Stimulated activated CD4-positive, alpha-beta T cell treated with anti-CD3 and anti-CD28 coated beads, TNF-alpha, amount 100 ng/mL, for 1 hour (primary cell): ENCODE results near the gene HRG.
"Not testable (repeated sequence)": the region's sequence is repeated elsewhere in the genome, so short reads cannot be mapped to it uniquely, and the experiment has no call there.

Experiments
- DNase-seq, 3 donors: peaks; one replicate each; pipeline ENCODE4 v3.0.0-alpha.2; 2020; ENCODE audit warnings: low read depth in 3 of 3, low spot score in 1 of 3

The HRG gene

GRCh38 chr3:186665625-186666188, at the start of gene HRG:
Gene HRG (plus strand): TSS chr3:186666014. CDS start chr3:186666032, 18 bp downstream.
- no peak for DNase-seq

- no peak for DNase-seq
Observed at GRCh38 chr3:186616299-186616617, 49.6 kb upstream of the HRG start.

- DNase-seq: peak; percentile 73 to 77 (median 76)
Observed at GRCh38 chr3:186617036-186617946, 48.5 kb upstream of the HRG start.

GRCh38 chr3:186618318-186618938, 47.4 kb upstream of the HRG start:
- no peak for DNase-seq

- no peak for DNase-seq
Observed at GRCh38 chr3:186619787-186620212, 46.0 kb upstream of the HRG start.

- no peak for DNase-seq
Observed at GRCh38 chr3:186620213-186621092, 45.4 kb upstream of the HRG start.

- no peak for DNase-seq
Observed at GRCh38 chr3:186621894-186622650, 43.7 kb upstream of the HRG start.

- DNase-seq: no peak
Observed at GRCh38 chr3:186622651-186623310, 43.0 kb upstream of the HRG start.

- DNase-seq: no peak
Observed at GRCh38 chr3:186624598-186624997, 41.2 kb upstream of the HRG start.

GRCh38 chr3:186625600-186626042, 40.2 kb upstream of the HRG start:
- no peak for DNase-seq

GRCh38 chr3:186626254-186626847, 39.5 kb upstream of the HRG start:
- DNase-seq: no peak

- DNase-seq: no peak
Observed at GRCh38 chr3:186627852-186628414, 37.9 kb upstream of the HRG start.

GRCh38 chr3:186628756-186629155, 37.1 kb upstream of the HRG start:
- DNase-seq: no peak

GRCh38 chr3:186630950-186631641, 34.7 kb upstream of the HRG start:
- DNase-seq: no peak

- no peak for DNase-seq
Observed at GRCh38 chr3:186633481-186633880, 32.3 kb upstream of the HRG start.

- not testable (repeated sequence) for DNase-seq
Observed at GRCh38 chr3:186634207-186634606, 31.6 kb upstream of the HRG start.

- DNase-seq: no peak
Observed at GRCh38 chr3:186635532-186635931, 30.3 kb upstream of the HRG start.

GRCh38 chr3:186636536-186636935, 29.3 kb upstream of the HRG start:
- no peak for DNase-seq

GRCh38 chr3:186637686-186638085, 28.1 kb upstream of the HRG start:
- no peak for DNase-seq
